H9 (cell line): ENCODE results near the gene CFAP90. TPM values are rescaled to one million over a fixed set of nuclear protein-coding genes. Genes with fewer than 3 reads are reported as not detected.

ENCODE experiments used
- DNase-seq: peaks from one replicate; pipeline ENCODE4 v3.0.0-alpha.2; 2017
- H2AFZ ChIP-seq: one replicate; pipeline ENCODE4 v1.6.1; 2013; ENCODE audit warnings: mild to moderate bottlenecking, low read length, control low read depth, moderate library complexity
- H2AK5ac ChIP-seq: 2 replicates; pipeline ENCODE4 v1.6.1; 2013; ENCODE audit warnings: low read length, control low read depth, mixed read lengths; ENCODE audit not compliant: insufficient read length
- H2BK120ac ChIP-seq: one replicate; pipeline ENCODE4 v1.6.1; 2013; ENCODE audit warnings: low read depth, mild to moderate bottlenecking, low read length, control low read depth, inconsistent platforms; ENCODE audit not compliant: poor library complexity, severe bottlenecking
- H2BK12ac ChIP-seq: 2 replicates; pipeline ENCODE4 v1.6.1; 2013; ENCODE audit warnings: low read length, control low read depth, mixed read lengths, low read depth; ENCODE audit not compliant: insufficient read length
- H2BK15ac ChIP-seq: 2 replicates; pipeline ENCODE4 v1.6.1; 2013; ENCODE audit warnings: low read depth, low read length, control low read depth
- H2BK20ac ChIP-seq: one replicate; pipeline ENCODE4 v1.6.1; 2013; ENCODE audit warnings: low read depth, mild to moderate bottlenecking, low read length, control low read depth, inconsistent platforms; ENCODE audit not compliant: poor library complexity, severe bottlenecking
- H2BK5ac ChIP-seq: 2 replicates; pipeline ENCODE4 v1.6.1; 2013; ENCODE audit warnings: low read length, control low read depth, mixed read lengths; ENCODE audit not compliant: insufficient read length
- H3K14ac ChIP-seq: 2 replicates; pipeline ENCODE4 v1.6.1; 2013; ENCODE audit warnings: low read length, control low read depth; ENCODE audit not compliant: insufficient read depth
- H3K18ac ChIP-seq: 2 replicates; pipeline ENCODE4 v1.6.1; 2013; ENCODE audit warnings: low read depth, mild to moderate bottlenecking, mixed read lengths, low read length, control low read depth; ENCODE audit not compliant: insufficient read length
- H3K23ac ChIP-seq: 2 replicates; pipeline ENCODE4 v1.6.1; 2013; ENCODE audit warnings: low read length, control low read depth, mixed read lengths, low read depth; ENCODE audit not compliant: insufficient read length
- H3K23me2 ChIP-seq: 2 replicates; pipeline ENCODE4 v1.6.1; 2013; ENCODE audit warnings: low read depth, mild to moderate bottlenecking, mixed read lengths, low read length, control low read depth; ENCODE audit not compliant: insufficient read length, poor library complexity, severe bottlenecking
- H3K27ac ChIP-seq: 2 replicates; pipeline ENCODE4 v1.5.1; 2013; ENCODE audit warnings: low read length, control low read depth, mixed read lengths, low read depth; ENCODE audit not compliant: insufficient read length
- H3K27me3 ChIP-seq: 2 replicates; pipeline ENCODE4 v1.6.1; 2013; ENCODE audit warnings: low read length, control low read depth, inconsistent platforms; ENCODE audit not compliant: insufficient read depth
- H3K4ac ChIP-seq: 2 replicates; pipeline ENCODE4 v1.6.1; 2013; ENCODE audit warnings: low read depth, mild to moderate bottlenecking, control low read depth, inconsistent platforms, low read length, moderate library complexity
- H3K4me1 ChIP-seq: 2 replicates; pipeline ENCODE4 v1.6.1; 2013; ENCODE audit warnings: low read length, control low read depth, inconsistent platforms; ENCODE audit not compliant: insufficient read depth
- H3K4me2 ChIP-seq: 2 replicates; pipeline ENCODE4 v1.6.1; 2013; ENCODE audit warnings: low read length, control low read depth, mixed read lengths; ENCODE audit not compliant: insufficient read length, insufficient read depth
- H3K56ac ChIP-seq: 2 replicates; pipeline ENCODE4 v1.6.1; 2013; ENCODE audit warnings: low read depth, mild to moderate bottlenecking, mixed read lengths, low read length, control low read depth; ENCODE audit not compliant: insufficient read length
- H3K79me1 ChIP-seq: 2 replicates; pipeline ENCODE4 v1.6.1; 2013; ENCODE audit warnings: low read depth, mild to moderate bottlenecking, moderate library complexity, low read length, control low read depth, inconsistent platforms; ENCODE audit not compliant: insufficient read depth, poor library complexity, severe bottlenecking
- H3K79me2 ChIP-seq: 2 replicates; pipeline ENCODE4 v1.6.1; 2013; ENCODE audit warnings: low read length, control low read depth, inconsistent platforms; ENCODE audit not compliant: insufficient read depth
- H3K9ac ChIP-seq: 2 replicates; pipeline ENCODE4 v1.6.1; 2013; ENCODE audit warnings: low read length, control low read depth, mixed read lengths; ENCODE audit not compliant: insufficient read length; ENCODE audit errors: extremely low read depth
- H3K9me3 ChIP-seq: one replicate; pipeline ENCODE4 v1.6.1; 2013; ENCODE audit warnings: low read depth, low read length, inconsistent platforms; ENCODE audit not compliant: control insufficient read depth
- H3T11ph ChIP-seq: one replicate; pipeline ENCODE4 v1.6.1; 2013; ENCODE audit warnings: mild to moderate bottlenecking, low read length, control low read depth, inconsistent platforms
- H4K20me1 ChIP-seq: one replicate; pipeline ENCODE4 v1.6.1; 2013; ENCODE audit not compliant: control insufficient read depth, insufficient read length, insufficient read depth
- H4K5ac ChIP-seq: 2 replicates; pipeline ENCODE4 v1.6.1; 2013; ENCODE audit warnings: low read depth, mild to moderate bottlenecking, mixed read lengths, low read length, control low read depth; ENCODE audit not compliant: insufficient read length
- H4K8ac ChIP-seq: replicated peaks from 2 replicates; pipeline ENCODE4 v1.6.1; 2013; ENCODE audit warnings: low read length, control low read depth, mixed read lengths, low read depth; ENCODE audit not compliant: insufficient read length
- H4K91ac ChIP-seq: 2 replicates; pipeline ENCODE4 v1.6.1; 2013; ENCODE audit warnings: low read depth, mild to moderate bottlenecking, moderate library complexity, mixed read lengths, low read length, control low read depth; ENCODE audit not compliant: insufficient read length
- H3K27ac Mint-ChIP-seq, 3 experiments: 2 replicates in 2 of 3; 3 replicates in 1 of 3; pipeline ENCODE4 v1.8.0; 2020 to 2021; ENCODE audit warnings: mixed read lengths in 3 of 3, mild to moderate bottlenecking in 1 of 3, moderate library complexity in 1 of 3
- H3K27me3 Mint-ChIP-seq: 2 replicates; pipeline ENCODE4 v1.8.0; 2021; ENCODE audit warnings: low read depth, mild to moderate bottlenecking, moderate library complexity, mixed read lengths
- H3K36me3 Mint-ChIP-seq, 3 experiments: 2 replicates in 2 of 3; 3 replicates in 1 of 3; pipeline ENCODE4 v1.8.0; 2020 to 2021; ENCODE audit warnings: low read depth in 3 of 3, mixed read lengths in 3 of 3; ENCODE audit not compliant: insufficient read depth in 1 of 3
- H3K4me1 Mint-ChIP-seq, 2 experiments: 2 replicates each; pipeline ENCODE4 v1.8.0; 2020; ENCODE audit warnings: mixed read lengths in 2 of 2
- H3K4me3 Mint-ChIP-seq, 2 experiments: 2 replicates in 1 of 2; 3 replicates in 1 of 2; pipeline ENCODE4 v1.8.0; 2020 to 2021; ENCODE audit warnings: mild to moderate bottlenecking in 2 of 2, mixed read lengths in 2 of 2, moderate library complexity in 1 of 2
- H3K9me3 Mint-ChIP-seq, 2 experiments: 2 replicates in 1 of 2; 3 replicates in 1 of 2; pipeline ENCODE4 v1.8.0; 2020; ENCODE audit warnings: mild to moderate bottlenecking in 2 of 2, mixed read lengths in 2 of 2, moderate library complexity in 1 of 2
- CTCF ChIP-seq: fragments of 200-600 bp; sonication (generic); conservative IDR thresholded peaks from 3 replicates; pipeline ENCODE4 v1.8.0; 2021; ENCODE audit warnings: antibody characterized with exemption, mild to moderate bottlenecking
- WGBS: extraction: QIAGEN DNeasy Blood & Tissue Kit; methylation state at CpG from one replicate; pipeline ENCODE4 v1.1.7; 2013; ENCODE audit warnings: missing lambda C conversion rate, low lambda C conversion rate, mixed read lengths; ENCODE audit not compliant: insufficient read length; ENCODE audit errors: extremely low coverage; 5-methylcytosine and 5-hydroxymethylcytosine counted together
- total RNA-seq: library from RNA; stranded (reverse); gene quantifications from 2 replicates; pipeline ENCODE4 v1.2.1, GENCODE V29; 2021

CFAP90 gene
- total RNA-seq, 1 experiment from 2014 or later: 0.44 TPM

- H3K4ac ChIP-seq: no peak overlapping the region
- no peak overlapping the region for H3K14ac ChIP-seq
- WGBS: no CpG with 5 or more reads among the region's 3 CpGs
- H2BK15ac ChIP-seq: no peak overlapping the region
- H3K4me1 ChIP-seq: peaks cover 20% of the 10 kb centered on the region; the same call in 1 of the 2 replicates
- no peak overlapping the region for H3T11ph ChIP-seq
- no peak overlapping the region for H3K9ac ChIP-seq
- Mint-ChIP-seq H3K27me3 (no peaks in the 10 kb centered on the region), H3K36me3 (peaks cover 4 to 11% (median 10%) of the 10 kb centered on the region in 3 experiments; a peak in 5 of 7 replicates), H3K4me1 (peaks cover 43 to 47% of the 10 kb centered on the region in 2 experiments), H3K4me3 (no peak overlapping the region), H3K27ac (no peak overlapping the region), H3K9me3 (no peaks in the 10 kb centered on the region)
- H2AFZ ChIP-seq: no peak overlapping the region
- H4K91ac ChIP-seq: no peak overlapping the region
- H3K56ac ChIP-seq: no peak overlapping the region
- no peak overlapping the region for H3K27ac ChIP-seq
- H4K20me1 ChIP-seq: no peaks in the 10 kb centered on the region
- no peak overlapping the region for H2BK120ac ChIP-seq
- H2BK20ac ChIP-seq: no peak overlapping the region
- H3K23ac ChIP-seq: no peak overlapping the region
- H3K79me2 ChIP-seq: no peaks in the 10 kb centered on the region
- H4K5ac ChIP-seq: no peak overlapping the region
- H4K8ac ChIP-seq: no peak overlapping the region
- no peak overlapping the region for H2BK5ac ChIP-seq
- H3K18ac ChIP-seq: no peak overlapping the region
- H2AK5ac ChIP-seq: no peak overlapping the region
- H2BK12ac ChIP-seq: no peak overlapping the region
- no peaks in the 10 kb centered on the region for H3K27me3 ChIP-seq
- no peak overlapping the region for H3K4me2 ChIP-seq
- TF ChIP-seq CTCF: no peak
- DNase-seq: no peak
- no peaks in the 10 kb centered on the region for H3K23me2 ChIP-seq
- H3K79me1 ChIP-seq: no peaks in the 10 kb centered on the region
- no peaks in the 10 kb centered on the region for H3K9me3 ChIP-seq
Observed at GRCh38 chr5:7787770-7788169, 63.2 kb downstream of the CFAP90 start.
